Measurements from ENCODE around the gene DCUN1D1.

The DCUN1D1 gene

GRCh38 chr3:182980204-182981037, at the start of gene DCUN1D1:
TSS of gene DCUN1D1 (minus strand) at chr3:182980538. CDS start at chr3:182980489, 49 bp downstream.
- DNase-seq (ENCODE audit: low read depth in 2 of 2) = peak; percentile 82 to 91
- TF ChIP-seq CTCF (IDR thresholded peaks at IDR 0.05; ENCODE audit: low read depth, low read length) = no peak
- H3K4me3 ChIP-seq (replicated peaks in 1 of 2; ENCODE audit: low read depth in 2 of 2, low read length in 2 of 2) = peak within 1 kb of the TSS; percentile 76 to 91

GRCh38 chr3:183028416-183028815, 48.1 kb upstream of the DCUN1D1 start:
- DNase-seq (ENCODE audit: low read depth in 2 of 2) = no peak
- no peak for TF ChIP-seq CTCF (IDR thresholded peaks at IDR 0.05; ENCODE audit: low read depth, low read length)

GRCh38 chr3:183027276-183027675, 46.9 kb upstream of the DCUN1D1 start:
- peak in 1 of 2 donors; percentile 5 for DNase-seq (ENCODE audit: low read depth in 2 of 2)
- TF ChIP-seq CTCF (IDR thresholded peaks at IDR 0.05; ENCODE audit: low read depth, low read length) = no peak
- H3K4me3 ChIP-seq (replicated peaks in 1 of 2; ENCODE audit: low read depth in 2 of 2, low read length in 2 of 2) = no peak overlapping the region

More at GRCh38 chr3:183028416-183028815, 48.1 kb upstream of the DCUN1D1 start:
- H3K4me3 ChIP-seq (replicated peaks in 1 of 2; ENCODE audit: low read depth in 2 of 2, low read length in 2 of 2) = no peak overlapping the region

- DNase-seq (ENCODE audit: low read depth in 2 of 2) = no peak
- TF ChIP-seq CTCF (IDR thresholded peaks at IDR 0.05; ENCODE audit: low read depth, low read length) = no peak
Observed at GRCh38 chr3:183022936-183023516, 42.7 kb upstream of the DCUN1D1 start.

GRCh38 chr3:183018421-183019192, 38.3 kb upstream of the DCUN1D1 start:
- no peak for TF ChIP-seq CTCF (IDR thresholded peaks at IDR 0.05; ENCODE audit: low read depth, low read length)
- H3K4me3 ChIP-seq (replicated peaks in 1 of 2; ENCODE audit: low read depth in 2 of 2, low read length in 2 of 2) = no peak overlapping the region
- no peak for DNase-seq (ENCODE audit: low read depth in 2 of 2)

More at GRCh38 chr3:183022936-183023516, 42.7 kb upstream of the DCUN1D1 start:
- H3K4me3 ChIP-seq (replicated peaks in 1 of 2; ENCODE audit: low read depth in 2 of 2, low read length in 2 of 2) = no peak overlapping the region

- DNase-seq (ENCODE audit: low read depth in 2 of 2) = no peak
- no peak overlapping the region for H3K4me3 ChIP-seq (replicated peaks in 1 of 2; ENCODE audit: low read depth in 2 of 2, low read length in 2 of 2)
- no peak for TF ChIP-seq CTCF (IDR thresholded peaks at IDR 0.05; ENCODE audit: low read depth, low read length)
Observed at GRCh38 chr3:183015185-183015584, 34.8 kb upstream of the DCUN1D1 start.
